ENCODE results near the gene POP7. TPM values are rescaled to one million over a fixed set of nuclear protein-coding genes. Genes with fewer than 3 reads are reported as not detected.
A peak's percentile ranks its signal among the peaks of the same experiment; 100 is the strongest.
"Not testable (repeated sequence)": the region's sequence is repeated elsewhere in the genome, so short reads cannot be mapped to it uniquely, and the experiment has no call there.

Gene POP7
- total RNA-seq, 1 experiment from 2014 or later = 29.7 TPM

GRCh38 chr7:100706672-100707311 is 871 bp downstream of the POP7 start:
- Histone ChIP-seq H2AFZ (ENCODE audit: low read length) (no peak overlapping the region), H4K20me1 (ENCODE audit: insufficient read depth, low read depth, low read length) (peaks cover 9% of the 10 kb centered on the region; the same call in 1 of the 2 replicates), H3K9me3 (ENCODE audit: low read length) (no peaks in the 10 kb centered on the region), H3K4me2 (ENCODE audit: low read depth, low read length, poor library complexity, severe bottlenecking) (peak overlapping the region; percentile 95), H3K9ac (ENCODE audit: low read length) (peak overlapping the region; percentile 100), H3K4me3 (ENCODE audit: low read length) (peak overlapping the region; percentile 100), H3K36me3 (ENCODE audit: insufficient read depth, low read length) (peaks cover 7% of the 10 kb centered on the region; the same call in 1 of the 2 replicates), H3K27me3 (ENCODE audit: low read length) (no peaks in the 10 kb centered on the region), H3K79me2 (ENCODE audit: low read length) (peaks cover 22% of the 10 kb centered on the region), H3K27ac (ENCODE audit: low read length) (peak overlapping the region; percentile 58; the same call in 1 of the 2 replicates), H3K4me1 (ENCODE audit: low read length) (peaks cover 20% of the 10 kb centered on the region), H3K9me2 (replicated peaks; ENCODE audit: insufficient read depth, low read length) (no peaks in the 10 kb centered on the region)
- DNase-seq = no peak

GRCh38 chr7:100708395-100708794 is 2.5 kb downstream of the POP7 start:
- no peak overlapping the region for H3K4me2 ChIP-seq (ENCODE audit: low read depth, low read length, poor library complexity, severe bottlenecking)
- H3K4me1 ChIP-seq (ENCODE audit: low read length) = peaks cover 20% of the 10 kb centered on the region
- no peak overlapping the region for H3K4me3 ChIP-seq (ENCODE audit: low read length)
- H3K36me3 ChIP-seq (ENCODE audit: insufficient read depth, low read length) = peaks cover 7% of the 10 kb centered on the region; the same call in 1 of the 2 replicates
- DNase-seq = no peak
- H3K27ac ChIP-seq (ENCODE audit: low read length) = no peak overlapping the region
- no peaks in the 10 kb centered on the region for H3K9me2 ChIP-seq (replicated peaks; ENCODE audit: insufficient read depth, low read length)
- H3K27me3 ChIP-seq (ENCODE audit: low read length) = no peaks in the 10 kb centered on the region
- H3K9me3 ChIP-seq (ENCODE audit: low read length) = no peaks in the 10 kb centered on the region
- peaks cover 9% of the 10 kb centered on the region; the same call in 1 of the 2 replicates for H4K20me1 ChIP-seq (ENCODE audit: insufficient read depth, low read depth, low read length)
- H3K9ac ChIP-seq (ENCODE audit: low read length) = no peak overlapping the region
- peaks cover 22% of the 10 kb centered on the region for H3K79me2 ChIP-seq (ENCODE audit: low read length)
- H2AFZ ChIP-seq (ENCODE audit: low read length) = no peak overlapping the region

GRCh38 chr7:100710452-100710851 is 4.5 kb downstream of the POP7 start:
- Histone ChIP-seq H3K79me2 (ENCODE audit: low read length) (peaks cover 22% of the 10 kb centered on the region), H3K9ac (ENCODE audit: low read length) (no peak overlapping the region), H3K27ac (ENCODE audit: low read length) (no peak overlapping the region), H3K4me2 (ENCODE audit: low read depth, low read length, poor library complexity, severe bottlenecking) (no peak overlapping the region), H3K27me3 (ENCODE audit: low read length) (no peaks in the 10 kb centered on the region), H3K4me3 (ENCODE audit: low read length) (no peak overlapping the region), H4K20me1 (ENCODE audit: insufficient read depth, low read depth, low read length) (peaks cover 9% of the 10 kb centered on the region; the same call in 1 of the 2 replicates), H3K4me1 (ENCODE audit: low read length) (peaks cover 13% of the 10 kb centered on the region), H2AFZ (ENCODE audit: low read length) (no peak overlapping the region), H3K9me2 (replicated peaks; ENCODE audit: insufficient read depth, low read length) (no peaks in the 10 kb centered on the region), H3K9me3 (ENCODE audit: low read length) (no peaks in the 10 kb centered on the region), H3K36me3 (ENCODE audit: insufficient read depth, low read length) (peaks cover 7% of the 10 kb centered on the region; the same call in 1 of the 2 replicates)
- DNase-seq = no peak

- H3K4me3 ChIP-seq (ENCODE audit: low read length) = no peak overlapping the region
- peaks cover 7% of the 10 kb centered on the region; the same call in 1 of the 2 replicates for H3K36me3 ChIP-seq (ENCODE audit: insufficient read depth, low read length)
- H3K79me2 ChIP-seq (ENCODE audit: low read length) = peaks cover 17% of the 10 kb centered on the region
- no peak overlapping the region for H3K9ac ChIP-seq (ENCODE audit: low read length)
- no peak overlapping the region for H3K27ac ChIP-seq (ENCODE audit: low read length)
- no peaks in the 10 kb centered on the region for H3K9me3 ChIP-seq (ENCODE audit: low read length)
- peaks cover 9% of the 10 kb centered on the region; the same call in 1 of the 2 replicates for H4K20me1 ChIP-seq (ENCODE audit: insufficient read depth, low read depth, low read length)
- H3K9me2 ChIP-seq (replicated peaks; ENCODE audit: insufficient read depth, low read length) = no peaks in the 10 kb centered on the region
- H3K4me2 ChIP-seq (ENCODE audit: low read depth, low read length, poor library complexity, severe bottlenecking) = no peak overlapping the region
- H3K27me3 ChIP-seq (ENCODE audit: low read length) = no peaks in the 10 kb centered on the region
- peaks cover 11% of the 10 kb centered on the region for H3K4me1 ChIP-seq (ENCODE audit: low read length)
- no peak for DNase-seq
- no peak overlapping the region for H2AFZ ChIP-seq (ENCODE audit: low read length)
These were observed 5.4 kb downstream of the POP7 start for GRCh38 chr7:100711369-100711768.

- H3K27ac ChIP-seq (ENCODE audit: low read length) = no peak overlapping the region
- H3K9me2 ChIP-seq (replicated peaks; ENCODE audit: insufficient read depth, low read length) = no peaks in the 10 kb centered on the region
- DNase-seq = no peak
- no peaks in the 10 kb centered on the region for H3K9me3 ChIP-seq (ENCODE audit: low read length)
- H3K4me1 ChIP-seq (ENCODE audit: low read length) = no peaks in the 10 kb centered on the region
- H3K79me2 ChIP-seq (ENCODE audit: low read length) = no peaks in the 10 kb centered on the region
- H3K9ac ChIP-seq (ENCODE audit: low read length) = no peak overlapping the region
- H3K4me2 ChIP-seq (ENCODE audit: low read depth, low read length, poor library complexity, severe bottlenecking) = no peak overlapping the region
- no peaks in the 10 kb centered on the region for H4K20me1 ChIP-seq (ENCODE audit: insufficient read depth, low read depth, low read length)
- H2AFZ ChIP-seq (ENCODE audit: low read length) = no peak overlapping the region
- no peaks in the 10 kb centered on the region for H3K27me3 ChIP-seq (ENCODE audit: low read length)
- H3K36me3 ChIP-seq (ENCODE audit: insufficient read depth, low read length) = no peaks in the 10 kb centered on the region
- H3K4me3 ChIP-seq (ENCODE audit: low read length) = no peak overlapping the region
These were observed 8.8 kb downstream of the POP7 start for GRCh38 chr7:100714725-100715124.

- not testable (repeated sequence) for H2AFZ ChIP-seq (ENCODE audit: low read length)
These were observed 11.2 kb downstream of the POP7 start for GRCh38 chr7:100717073-100717472.

GRCh38 chr7:100719523-100720278 is 13.8 kb downstream of the POP7 start:
- Histone ChIP-seq H3K9me3 (ENCODE audit: low read length) (no peaks in the 10 kb centered on the region), H3K27me3 (ENCODE audit: low read length) (no peaks in the 10 kb centered on the region), H4K20me1 (ENCODE audit: insufficient read depth, low read depth, low read length) (no peaks in the 10 kb centered on the region), H3K79me2 (ENCODE audit: low read length) (no peaks in the 10 kb centered on the region), H3K4me3 (ENCODE audit: low read length) (no peak overlapping the region), H3K36me3 (ENCODE audit: insufficient read depth, low read length) (no peaks in the 10 kb centered on the region), H2AFZ (ENCODE audit: low read length) (no peak overlapping the region), H3K9me2 (replicated peaks; ENCODE audit: insufficient read depth, low read length) (no peaks in the 10 kb centered on the region), H3K27ac (ENCODE audit: low read length) (no peak overlapping the region), H3K4me2 (ENCODE audit: low read depth, low read length, poor library complexity, severe bottlenecking) (no peak overlapping the region), H3K4me1 (ENCODE audit: low read length) (no peaks in the 10 kb centered on the region), H3K9ac (ENCODE audit: low read length) (no peak overlapping the region)
- DNase-seq = no peak

More at GRCh38 chr7:100717073-100717472, 11.2 kb downstream of the POP7 start:
- not testable (repeated sequence) for H3K9ac ChIP-seq (ENCODE audit: low read length); DNase-seq; H3K27ac ChIP-seq (ENCODE audit: low read length); H3K4me3 ChIP-seq (ENCODE audit: low read length); H3K27me3 ChIP-seq (ENCODE audit: low read length); H3K9me3 ChIP-seq (ENCODE audit: low read length); H3K36me3 ChIP-seq (ENCODE audit: insufficient read depth, low read length); H3K79me2 ChIP-seq (ENCODE audit: low read length); H3K4me2 ChIP-seq (ENCODE audit: low read depth, low read length, poor library complexity, severe bottlenecking); H3K4me1 ChIP-seq (ENCODE audit: low read length); H3K9me2 ChIP-seq (replicated peaks; ENCODE audit: insufficient read depth, low read length); H4K20me1 ChIP-seq (ENCODE audit: insufficient read depth, low read depth, low read length)

GRCh38 chr7:100720279-100720670 is 14.4 kb downstream of the POP7 start, which contains the start of gene EPO:
Gene EPO (plus strand): TSS chr7:100720468. CDS start chr7:100720981, 513 bp downstream.
- no peak within 1 kb of the TSS for H3K27ac ChIP-seq (ENCODE audit: low read length)
- no peaks in the 10 kb centered on the region; the same call in 1 of the 2 replicates for H3K4me1 ChIP-seq (ENCODE audit: low read length)
- no peaks in the 10 kb centered on the region for H3K9me3 ChIP-seq (ENCODE audit: low read length)
- no peak within 1 kb of the TSS for H3K4me2 ChIP-seq (ENCODE audit: low read depth, low read length, poor library complexity, severe bottlenecking)
- no peaks in the 10 kb centered on the region for H3K9me2 ChIP-seq (replicated peaks; ENCODE audit: insufficient read depth, low read length)
- no peak within 1 kb of the TSS for H3K9ac ChIP-seq (ENCODE audit: low read length)
- DNase-seq = no peak
- no peaks in the 10 kb centered on the region for H3K79me2 ChIP-seq (ENCODE audit: low read length)
- no peak within 1 kb of the TSS for H3K4me3 ChIP-seq (ENCODE audit: low read length)
- H3K27me3 ChIP-seq (ENCODE audit: low read length) = no peaks in the 10 kb centered on the region
- no peaks in the 10 kb centered on the region for H4K20me1 ChIP-seq (ENCODE audit: insufficient read depth, low read depth, low read length)
- H2AFZ ChIP-seq (ENCODE audit: low read length) = no peak within 1 kb of the TSS
- H3K36me3 ChIP-seq (ENCODE audit: insufficient read depth, low read length) = no peaks in the 10 kb centered on the region

Measured in Karpas-422 (cell line).